K562 (cell line): ENCODE measurements around the gene PRR16. TPM values are rescaled to one million over a fixed set of nuclear protein-coding genes. Genes with fewer than 3 reads are reported as not detected.

Experiments used
- BRD4 ChIP-seq: fragments of 200-600 bp; sonication (generic); IDR thresholded peaks from 2 replicates; pipeline ENCODE4 v1.6.1; 2017; ENCODE audit warnings: inconsistent platforms
- CBFA2T3 ChIP-seq: fragments of 450-650 bp; IDR thresholded peaks from 2 replicates; pipeline ENCODE4 v1.6.1; 2017
- EZH2 ChIP-seq: IDR thresholded peaks from 2 replicates; pipeline ENCODE4 v1.6.1; 2012; ENCODE audit warnings: low read depth, mild to moderate bottlenecking, inconsistent platforms, low read length, borderline replicate concordance
- HDAC6 ChIP-seq: IDR thresholded peaks from 2 replicates; pipeline ENCODE4 v1.6.1; 2012; ENCODE audit warnings: low read depth, mild to moderate bottlenecking, control low read depth, inconsistent platforms, low read length, moderate library complexity
- NR2C1 ChIP-seq, 2 experiments: fragments of 450-650 bp; IDR thresholded peaks; 2 replicates each; pipeline ENCODE4 v1.6.1; 2017; ENCODE audit warnings: mild to moderate bottlenecking in 2 of 2, antibody characterized with exemption in 1 of 2, inconsistent platforms in 1 of 2, missing compliant biosample characterization in 1 of 2, missing genetic modification characterization in 1 of 2
- NR2C2 ChIP-seq, 2 experiments: fragments of 200-800 bp in 1 of 2; sonication (Bioruptor generic) in 1 of 2; sonication (generic) in 1 of 2; formaldehyde crosslinking in 1 of 2; IDR thresholded peaks; 2 replicates each; pipeline versions ENCODE4 v1.6.1 to v1.8.0; 2016 to 2022; ENCODE audit warnings: mild to moderate bottlenecking in 1 of 2, missing compliant biosample characterization in 1 of 2, missing genetic modification characterization in 1 of 2, missing genetic modification reagents in 1 of 2
- RFX1 ChIP-seq: fragments of 450-650 bp; IDR thresholded peaks from 2 replicates; pipeline ENCODE4 v1.6.1; 2016; ENCODE audit warnings: mild to moderate bottlenecking, moderate library complexity
- TCF3 ChIP-seq: sonication (generic); formaldehyde crosslinking; IDR thresholded peaks from 2 replicates; pipeline ENCODE4 v1.4.0; 2020; ENCODE audit warnings: mild to moderate bottlenecking, missing genetic modification reagents
- TSC22D4 ChIP-seq: fragments of 450-650 bp; IDR thresholded peaks from 2 replicates; pipeline ENCODE4 v1.6.1; 2016; ENCODE audit warnings: missing genetic modification characterization, missing biosample characterization, control low read depth
- ZNF3 ChIP-seq: fragments of 250-450 bp; sonication (Bioruptor Pico); IDR thresholded peaks from 2 replicates; pipeline ENCODE4 v1.5.0; 2021; ENCODE audit warnings: mild to moderate bottlenecking, moderate library complexity
- polyA plus RNA-seq, 8 experiments: library from polyadenylated mRNA; depleted of rRNA in 4 of 8; stranded (reverse) in 5 of 8; unstranded in 3 of 8; fragments of >200 nt; fragmentation: Nextera tagmentation in 2 of 8; fragmentation: Illumina TruSeq in 1 of 8; extraction: Ambion mirVana in 2 of 8; extraction: Trizol in 1 of 8; gene quantifications; 2 replicates each; pipeline versions ENCODE4 v1.2.1 to v1.2.3, GENCODE V29; 2011 to 2014; ENCODE audit warnings: inconsistent platforms in 1 of 8, missing spikeins in 1 of 8
- total RNA-seq, 7 experiments: library from RNA; depleted of rRNA in 6 of 7; stranded (reverse); fragments of >200 nt in 6 of 7; fragmentation: Illumina TruSeq in 2 of 7; extraction: Trizol in 2 of 7; gene quantifications; 2 replicates each; pipeline versions ENCODE4 v1.2.1 to v1.2.3, GENCODE V29; 2011 to 2021; ENCODE audit warnings: low replicate concordance in 1 of 7
- TF ChIP-seq, protein P1 (sequence below): fragments of 200-400 bp; formaldehyde crosslinking; IDR thresholded peaks from 2 replicates; pipeline ENCODE4 v1.6.1; 2017; ENCODE audit warnings: mild to moderate bottlenecking, low read depth, low read length, moderate library complexity
- TF ChIP-seq, protein P2 (sequence below): sonication (generic); formaldehyde crosslinking; IDR thresholded peaks from 2 replicates; pipeline ENCODE4 v1.9.0; 2022; ENCODE audit warnings: mild to moderate bottlenecking, missing genetic modification reagents
- TF ChIP-seq, protein P3 (sequence below): sonication (generic); formaldehyde crosslinking; IDR thresholded peaks from 2 replicates; pipeline ENCODE4 v1.8.1; 2022; ENCODE audit warnings: missing genetic modification reagents
- TF ChIP-seq, protein P4 (sequence below), 2 experiments: fragments of 450-650 bp in 1 of 2; IDR thresholded peaks; 2 replicates each; pipeline ENCODE4 v1.6.1; 2011 to 2017; ENCODE audit warnings: low read depth in 2 of 2, antibody characterized with exemption in 1 of 2, borderline replicate concordance in 1 of 2, low read length in 1 of 2, mild to moderate bottlenecking in 1 of 2, mixed read lengths in 1 of 2; ENCODE audit not compliant: control insufficient read depth in 1 of 2
- TF ChIP-seq, protein P5 (sequence below), 2 experiments: fragments of 450-650 bp; conservative IDR thresholded peaks; 2 replicates each; pipeline ENCODE4 v1.6.1; 2017; ENCODE audit warnings: mild to moderate bottlenecking in 2 of 2, moderate library complexity in 2 of 2
- TF ChIP-seq, protein P6 (sequence below): IDR thresholded peaks from 2 replicates; pipeline ENCODE4 v1.6.1; 2016; ENCODE audit warnings: missing genetic modification characterization, missing compliant biosample characterization

Gene PRR16
- total and polyA plus RNA-seq, 9 of the 15 experiments (the other 6 are each of a cell fraction or from before 2014, with no cell fraction given) = 0.61 to 10.1 (median 3.3) TPM

DNA sequence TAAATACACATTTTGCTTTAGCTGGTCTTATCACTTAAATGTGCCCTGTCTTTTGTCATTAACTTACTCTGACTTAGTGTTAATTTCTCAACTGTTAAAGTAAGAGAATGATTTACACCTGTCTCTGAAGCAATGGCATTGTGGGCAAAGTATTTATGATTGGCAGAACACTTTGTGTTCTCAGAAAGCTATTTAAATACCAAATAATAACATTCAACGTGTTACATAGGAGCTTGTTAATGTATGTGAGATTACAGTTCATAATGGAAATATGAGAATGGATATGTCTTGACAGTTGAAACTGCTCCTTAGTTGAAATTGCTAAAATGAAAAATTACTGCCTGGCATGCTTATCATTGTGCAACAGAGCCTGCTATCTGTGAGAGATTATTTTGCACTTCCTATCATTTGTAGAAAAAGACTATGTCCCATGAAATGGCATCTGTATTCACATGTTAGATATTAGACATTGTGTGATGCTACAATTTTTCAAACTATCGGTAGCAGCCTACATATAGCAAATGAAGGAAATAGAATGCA, 46.1 kb downstream of the PRR16 start (continued):
- TF ChIP-seq, protein P1, sequence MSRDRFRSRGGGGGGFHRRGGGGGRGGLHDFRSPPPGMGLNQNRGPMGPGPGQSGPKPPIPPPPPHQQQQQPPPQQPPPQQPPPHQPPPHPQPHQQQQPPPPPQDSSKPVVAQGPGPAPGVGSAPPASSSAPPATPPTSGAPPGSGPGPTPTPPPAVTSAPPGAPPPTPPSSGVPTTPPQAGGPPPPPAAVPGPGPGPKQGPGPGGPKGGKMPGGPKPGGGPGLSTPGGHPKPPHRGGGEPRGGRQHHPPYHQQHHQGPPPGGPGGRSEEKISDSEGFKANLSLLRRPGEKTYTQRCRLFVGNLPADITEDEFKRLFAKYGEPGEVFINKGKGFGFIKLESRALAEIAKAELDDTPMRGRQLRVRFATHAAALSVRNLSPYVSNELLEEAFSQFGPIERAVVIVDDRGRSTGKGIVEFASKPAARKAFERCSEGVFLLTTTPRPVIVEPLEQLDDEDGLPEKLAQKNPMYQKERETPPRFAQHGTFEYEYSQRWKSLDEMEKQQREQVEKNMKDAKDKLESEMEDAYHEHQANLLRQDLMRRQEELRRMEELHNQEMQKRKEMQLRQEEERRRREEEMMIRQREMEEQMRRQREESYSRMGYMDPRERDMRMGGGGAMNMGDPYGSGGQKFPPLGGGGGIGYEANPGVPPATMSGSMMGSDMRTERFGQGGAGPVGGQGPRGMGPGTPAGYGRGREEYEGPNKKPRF = no peak
- TF ChIP-seq, protein P2, sequence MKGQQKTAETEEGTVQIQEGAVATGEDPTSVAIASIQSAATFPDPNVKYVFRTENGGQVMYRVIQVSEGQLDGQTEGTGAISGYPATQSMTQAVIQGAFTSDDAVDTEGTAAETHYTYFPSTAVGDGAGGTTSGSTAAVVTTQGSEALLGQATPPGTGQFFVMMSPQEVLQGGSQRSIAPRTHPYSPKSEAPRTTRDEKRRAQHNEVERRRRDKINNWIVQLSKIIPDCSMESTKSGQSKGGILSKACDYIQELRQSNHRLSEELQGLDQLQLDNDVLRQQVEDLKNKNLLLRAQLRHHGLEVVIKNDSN (CRISPR knock-in tag) = no peak
- TF ChIP-seq TCF3 (CRISPR knock-in tag) (peak; percentile 26), ZNF3 (CRISPR knock-in tag) (no peak), CBFA2T3 (peak; percentile 74), TSC22D4 (no peak), NR2C1 (IDR thresholded peaks at IDR 0.05) (no peak), NR2C1 (tag; IDR thresholded peaks at IDR 0.05) (no peak), NR2C2 (CRISPR knock-in tag; IDR thresholded peaks at IDR 0.05) (no peak), NR2C2 (tag; IDR thresholded peaks at IDR 0.05) (no peak), EZH2 (no peak), RFX1 (no peak), BRD4 (no peak), HDAC6 (no peak)
- TF ChIP-seq, protein P3, sequence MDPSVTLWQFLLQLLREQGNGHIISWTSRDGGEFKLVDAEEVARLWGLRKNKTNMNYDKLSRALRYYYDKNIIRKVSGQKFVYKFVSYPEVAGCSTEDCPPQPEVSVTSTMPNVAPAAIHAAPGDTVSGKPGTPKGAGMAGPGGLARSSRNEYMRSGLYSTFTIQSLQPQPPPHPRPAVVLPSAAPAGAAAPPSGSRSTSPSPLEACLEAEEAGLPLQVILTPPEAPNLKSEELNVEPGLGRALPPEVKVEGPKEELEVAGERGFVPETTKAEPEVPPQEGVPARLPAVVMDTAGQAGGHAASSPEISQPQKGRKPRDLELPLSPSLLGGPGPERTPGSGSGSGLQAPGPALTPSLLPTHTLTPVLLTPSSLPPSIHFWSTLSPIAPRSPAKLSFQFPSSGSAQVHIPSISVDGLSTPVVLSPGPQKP = no peak
- TF ChIP-seq, protein P4, sequence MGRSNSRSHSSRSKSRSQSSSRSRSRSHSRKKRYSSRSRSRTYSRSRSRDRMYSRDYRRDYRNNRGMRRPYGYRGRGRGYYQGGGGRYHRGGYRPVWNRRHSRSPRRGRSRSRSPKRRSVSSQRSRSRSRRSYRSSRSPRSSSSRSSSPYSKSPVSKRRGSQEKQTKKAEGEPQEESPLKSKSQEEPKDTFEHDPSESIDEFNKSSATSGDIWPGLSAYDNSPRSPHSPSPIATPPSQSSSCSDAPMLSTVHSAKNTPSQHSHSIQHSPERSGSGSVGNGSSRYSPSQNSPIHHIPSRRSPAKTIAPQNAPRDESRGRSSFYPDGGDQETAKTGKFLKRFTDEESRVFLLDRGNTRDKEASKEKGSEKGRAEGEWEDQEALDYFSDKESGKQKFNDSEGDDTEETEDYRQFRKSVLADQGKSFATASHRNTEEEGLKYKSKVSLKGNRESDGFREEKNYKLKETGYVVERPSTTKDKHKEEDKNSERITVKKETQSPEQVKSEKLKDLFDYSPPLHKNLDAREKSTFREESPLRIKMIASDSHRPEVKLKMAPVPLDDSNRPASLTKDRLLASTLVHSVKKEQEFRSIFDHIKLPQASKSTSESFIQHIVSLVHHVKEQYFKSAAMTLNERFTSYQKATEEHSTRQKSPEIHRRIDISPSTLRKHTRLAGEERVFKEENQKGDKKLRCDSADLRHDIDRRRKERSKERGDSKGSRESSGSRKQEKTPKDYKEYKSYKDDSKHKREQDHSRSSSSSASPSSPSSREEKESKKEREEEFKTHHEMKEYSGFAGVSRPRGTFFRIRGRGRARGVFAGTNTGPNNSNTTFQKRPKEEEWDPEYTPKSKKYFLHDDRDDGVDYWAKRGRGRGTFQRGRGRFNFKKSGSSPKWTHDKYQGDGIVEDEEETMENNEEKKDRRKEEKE (IDR thresholded peaks at IDR 0.05; ENCODE audit: borderline replicate concordance in 1 of 2, control insufficient read depth in 1 of 2, low read depth in 2 of 2, low read length in 1 of 2) = no peak
- TF ChIP-seq, protein P5, sequence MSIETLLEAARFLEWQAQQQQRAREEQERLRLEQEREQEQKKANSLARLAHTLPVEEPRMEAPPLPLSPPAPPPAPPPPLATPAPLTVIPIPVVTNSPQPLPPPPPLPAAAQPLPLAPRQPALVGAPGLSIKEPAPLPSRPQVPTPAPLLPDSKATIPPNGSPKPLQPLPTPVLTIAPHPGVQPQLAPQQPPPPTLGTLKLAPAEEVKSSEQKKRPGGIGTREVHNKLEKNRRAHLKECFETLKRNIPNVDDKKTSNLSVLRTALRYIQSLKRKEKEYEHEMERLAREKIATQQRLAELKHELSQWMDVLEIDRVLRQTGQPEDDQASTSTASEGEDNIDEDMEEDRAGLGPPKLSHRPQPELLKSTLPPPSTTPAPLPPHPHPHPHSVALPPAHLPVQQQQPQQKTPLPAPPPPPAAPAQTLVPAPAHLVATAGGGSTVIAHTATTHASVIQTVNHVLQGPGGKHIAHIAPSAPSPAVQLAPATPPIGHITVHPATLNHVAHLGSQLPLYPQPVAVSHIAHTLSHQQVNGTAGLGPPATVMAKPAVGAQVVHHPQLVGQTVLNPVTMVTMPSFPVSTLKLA (conservative IDR thresholded peaks at IDR 0.05) = 0 out of 4 replicates have a peak, but pooled peaks of 1 of the 2 experiments have one; percentile 19
- TF ChIP-seq, protein P6, sequence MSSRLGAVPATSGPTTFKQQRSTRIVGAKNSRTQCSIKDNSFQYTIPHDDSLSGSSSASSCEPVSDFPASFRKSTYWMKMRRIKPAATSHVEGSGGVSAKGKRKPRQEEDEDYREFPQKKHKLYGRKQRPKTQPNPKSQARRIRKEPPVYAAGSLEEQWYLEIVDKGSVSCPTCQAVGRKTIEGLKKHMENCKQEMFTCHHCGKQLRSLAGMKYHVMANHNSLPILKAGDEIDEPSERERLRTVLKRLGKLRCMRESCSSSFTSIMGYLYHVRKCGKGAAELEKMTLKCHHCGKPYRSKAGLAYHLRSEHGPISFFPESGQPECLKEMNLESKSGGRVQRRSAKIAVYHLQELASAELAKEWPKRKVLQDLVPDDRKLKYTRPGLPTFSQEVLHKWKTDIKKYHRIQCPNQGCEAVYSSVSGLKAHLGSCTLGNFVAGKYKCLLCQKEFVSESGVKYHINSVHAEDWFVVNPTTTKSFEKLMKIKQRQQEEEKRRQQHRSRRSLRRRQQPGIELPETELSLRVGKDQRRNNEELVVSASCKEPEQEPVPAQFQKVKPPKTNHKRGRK = no peak
